ENCODE data around the gene CEBPG.

Gene CEBPG

DNA sequence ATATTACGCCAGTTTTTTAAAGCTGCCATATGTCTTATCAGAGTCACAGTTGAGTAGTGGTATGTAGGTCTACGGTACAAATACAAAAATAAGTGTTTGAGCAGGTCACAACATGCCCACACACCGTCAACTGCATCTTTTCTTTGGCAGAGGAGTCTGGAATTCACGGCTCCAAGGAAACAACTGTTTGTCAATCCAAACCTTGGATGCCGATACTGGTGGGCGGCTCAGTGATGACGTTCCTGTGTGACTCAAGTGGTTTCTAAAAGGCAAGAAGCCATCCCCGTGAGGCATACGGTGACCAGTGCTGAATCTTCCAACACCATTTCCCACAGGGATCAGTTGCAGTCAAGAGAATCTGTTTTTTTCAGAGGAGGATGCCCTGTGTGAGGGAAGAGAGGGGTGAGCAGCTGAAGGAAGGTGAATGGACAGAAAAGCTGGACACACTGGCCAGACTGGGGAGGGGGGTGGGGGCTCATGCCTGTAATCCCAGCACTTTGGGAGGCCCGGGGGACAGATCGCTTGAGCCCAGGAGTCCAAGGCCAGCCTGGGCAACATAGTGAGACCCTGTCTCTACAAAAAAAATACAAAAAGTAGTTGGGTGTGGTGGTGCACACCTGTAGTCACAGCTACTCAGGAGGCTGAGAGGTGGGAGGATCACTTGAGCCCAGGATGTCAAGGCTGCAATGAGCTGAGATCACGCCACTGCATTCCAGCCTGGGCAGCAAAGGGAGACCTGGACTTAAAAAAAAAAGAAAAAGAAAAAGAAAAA, 22.8 kb upstream of the CEBPG start:
- no peak for DNase-seq

GRCh38 chr19:33355535-33355934, 18.0 kb upstream of the CEBPG start:
- no peak for DNase-seq

DNA sequence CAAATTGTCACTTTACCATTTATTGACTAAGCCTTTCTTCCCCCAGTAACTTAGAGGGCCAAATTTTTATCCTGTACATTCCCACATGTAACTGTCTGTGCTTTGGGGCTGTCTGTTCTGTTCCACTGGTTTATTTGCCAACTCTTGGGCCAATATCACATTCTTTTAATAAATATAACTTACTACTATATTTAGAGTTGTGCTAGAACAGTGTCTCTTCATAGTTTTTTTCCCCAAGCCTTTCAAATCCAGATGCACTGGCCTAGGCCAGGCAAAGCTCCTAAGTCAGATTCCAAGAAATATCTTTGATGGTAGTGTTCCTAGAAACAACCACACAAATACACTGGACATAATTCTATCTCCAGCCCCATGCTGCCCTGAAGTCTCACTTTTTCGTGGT, 16.0 kb upstream of the CEBPG start:
- DNase-seq, result no peak

DNA sequence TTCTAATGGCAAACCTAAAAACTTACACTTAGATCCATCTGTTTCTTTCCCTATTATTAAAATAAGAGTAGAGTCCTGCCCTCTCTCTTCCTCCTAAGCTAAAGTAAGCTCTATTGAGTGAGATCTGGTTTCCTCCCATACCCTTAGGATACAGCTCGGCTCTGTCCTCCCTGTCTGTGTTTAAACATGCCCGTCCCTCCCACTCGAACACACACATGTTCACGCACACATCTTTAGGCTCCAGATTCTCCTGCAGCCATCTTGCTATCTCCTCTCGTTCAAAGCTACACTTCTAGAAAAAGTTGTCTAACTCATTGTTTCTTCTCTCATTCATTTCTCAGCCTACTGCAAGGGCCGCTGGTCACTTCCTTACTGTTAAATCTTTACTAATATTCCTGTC, 15.1 kb upstream of the CEBPG start:
- DNase-seq, result no peak

- no peak for DNase-seq
These were observed 13.9 kb upstream of the CEBPG start for GRCh38 chr19:33359581-33359980.

- DNase-seq, result no peak
These were observed 10.8 kb upstream of the CEBPG start for GRCh38 chr19:33362508-33363228.

DNA sequence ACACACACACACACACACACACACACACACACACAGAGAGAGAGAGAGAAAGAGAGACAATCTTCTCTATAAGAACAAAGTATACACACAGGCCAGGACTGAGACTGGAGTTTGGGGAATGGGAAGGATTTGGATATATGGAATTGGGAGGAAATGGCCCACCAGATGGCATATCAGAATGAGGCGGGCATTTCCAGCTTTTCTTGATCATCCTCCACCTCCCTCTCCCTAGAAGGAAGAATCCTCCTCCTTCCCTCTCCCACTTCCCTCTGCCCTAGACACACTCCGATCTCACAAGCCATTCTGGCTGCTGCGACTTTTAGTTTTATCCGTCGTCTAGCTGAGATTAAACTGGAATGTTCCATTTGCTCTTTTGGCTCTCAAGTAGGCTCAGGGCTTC, 10.0 kb upstream of the CEBPG start:
- no peak for DNase-seq

- no peak for DNase-seq
These were observed 7.8 kb upstream of the CEBPG start for GRCh38 chr19:33365691-33366090.

DNA sequence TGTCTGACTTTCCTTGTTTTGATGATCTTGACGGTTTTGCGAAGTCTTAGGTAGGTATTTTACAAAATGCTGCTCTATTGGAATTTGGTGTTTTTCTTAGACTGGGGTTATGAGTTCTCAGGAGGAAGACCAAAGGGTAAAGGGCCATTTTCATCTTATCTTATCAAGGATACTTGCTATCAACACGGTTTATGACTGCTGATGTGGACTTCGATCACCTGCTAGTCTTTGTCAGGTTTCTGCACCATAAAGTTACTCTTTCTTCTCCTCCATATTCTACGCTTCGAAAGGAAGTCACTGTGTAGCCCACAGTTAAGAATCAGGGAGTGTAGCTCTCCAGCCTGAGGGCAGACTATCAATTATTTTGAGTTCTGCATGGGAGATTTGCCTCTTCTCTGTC, 7.4 kb upstream of the CEBPG start:
- no peak for DNase-seq

- no peak for DNase-seq
These were observed 6.6 kb upstream of the CEBPG start for GRCh38 chr19:33366897-33367296.

GRCh38 chr19:33368074-33368864, 5.2 kb upstream of the CEBPG start:
- no peak for DNase-seq

DNA sequence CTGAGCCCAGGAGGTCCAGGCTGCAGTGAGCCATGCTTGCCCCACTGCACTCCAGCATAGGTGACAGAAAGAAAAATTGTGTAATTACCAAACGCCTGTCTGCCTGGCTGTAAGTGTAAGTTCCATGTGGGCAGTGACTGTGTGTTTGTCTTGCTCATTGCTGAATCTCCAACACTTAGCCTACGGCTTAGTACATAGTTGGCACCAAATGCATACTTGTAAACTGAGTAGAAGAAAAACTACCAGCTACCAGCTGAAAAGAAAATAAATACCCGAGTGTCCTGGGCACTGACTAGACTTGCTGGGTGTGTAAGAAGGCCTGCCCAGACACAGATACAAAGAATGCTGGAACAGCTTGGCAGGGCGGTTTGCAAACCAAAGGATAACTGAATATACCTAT, 2.7 kb upstream of the CEBPG start:
- no peak for DNase-seq

- no peak for DNase-seq
These were observed 766 bp downstream of the CEBPG start for GRCh38 chr19:33374236-33374714.

DNA sequence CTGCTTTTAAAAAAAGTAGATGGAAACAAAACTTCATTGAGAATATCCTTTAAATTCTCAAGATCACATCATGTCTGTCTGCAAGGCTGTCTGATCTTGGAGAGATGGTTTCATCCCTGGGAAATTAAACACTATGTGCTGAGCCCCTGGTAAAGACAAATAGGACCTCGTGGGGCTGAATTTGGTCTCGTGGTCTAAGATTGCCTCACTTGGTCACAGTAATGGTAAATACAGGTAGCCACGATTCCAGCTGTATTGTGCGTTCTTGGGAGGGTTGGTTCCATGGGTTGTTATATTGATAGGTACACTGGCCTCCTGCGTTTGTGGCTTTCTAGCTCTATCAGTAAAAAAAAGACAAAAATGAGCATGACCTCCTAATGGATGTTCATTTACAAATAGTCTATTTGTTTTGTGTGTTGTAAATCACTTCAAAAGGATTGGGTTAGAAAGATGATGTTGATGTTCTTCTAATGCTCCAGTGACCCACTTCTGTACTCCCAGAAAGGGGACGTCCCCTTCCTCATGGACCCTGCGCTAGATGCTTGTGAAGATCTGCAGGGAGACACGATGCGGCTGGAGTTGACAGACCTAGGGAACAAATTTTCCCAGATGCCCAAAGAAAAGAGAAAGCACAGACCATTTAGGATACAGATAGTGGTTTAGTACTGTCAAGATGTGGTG, 1.8 kb downstream of the CEBPG start:
- no peak for DNase-seq

DNA sequence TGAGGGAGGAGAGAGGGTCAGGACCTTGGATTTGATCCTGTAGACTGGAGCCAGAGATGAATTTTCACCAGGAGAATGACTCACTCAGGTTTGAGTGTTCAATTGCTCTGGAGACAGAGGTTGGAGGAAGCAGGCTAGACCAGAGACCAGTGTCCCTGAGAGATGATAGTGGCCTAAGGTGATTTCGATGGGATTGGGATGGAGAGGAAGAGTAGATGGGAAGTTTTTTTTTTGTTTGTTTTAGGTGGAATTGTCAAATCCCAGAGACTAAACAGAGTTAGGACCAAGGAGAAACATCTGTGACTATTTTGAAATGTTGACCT, 2.3 kb downstream of the CEBPG start:
- DNase-seq, result no peak

DNA sequence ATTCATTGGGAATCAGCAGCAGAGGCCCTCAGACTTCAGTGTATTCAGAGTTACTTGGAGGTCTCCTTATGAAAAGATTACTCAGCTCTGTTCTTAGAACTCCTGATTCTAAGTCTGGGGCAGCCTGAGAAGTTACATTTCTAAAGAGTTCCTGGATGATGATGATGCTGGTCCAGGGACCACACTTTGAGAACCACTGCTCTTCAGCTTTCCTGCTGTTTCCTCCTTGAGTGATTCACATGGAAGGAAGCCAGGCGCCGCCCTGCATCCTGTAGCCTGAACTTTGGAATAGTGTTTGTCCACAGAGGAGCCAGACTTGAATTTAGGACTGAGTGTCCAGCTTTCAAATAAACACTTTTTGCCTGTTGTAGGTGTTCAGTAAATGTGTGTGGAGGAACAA, 2.9 kb downstream of the CEBPG start:
- no peak for DNase-seq

GRCh38 chr19:33376941-33377557, 3.5 kb downstream of the CEBPG start:
- DNase-seq, result no peak

- no peak for DNase-seq
These were observed 4.3 kb downstream of the CEBPG start for GRCh38 chr19:33377586-33378475.

DNA sequence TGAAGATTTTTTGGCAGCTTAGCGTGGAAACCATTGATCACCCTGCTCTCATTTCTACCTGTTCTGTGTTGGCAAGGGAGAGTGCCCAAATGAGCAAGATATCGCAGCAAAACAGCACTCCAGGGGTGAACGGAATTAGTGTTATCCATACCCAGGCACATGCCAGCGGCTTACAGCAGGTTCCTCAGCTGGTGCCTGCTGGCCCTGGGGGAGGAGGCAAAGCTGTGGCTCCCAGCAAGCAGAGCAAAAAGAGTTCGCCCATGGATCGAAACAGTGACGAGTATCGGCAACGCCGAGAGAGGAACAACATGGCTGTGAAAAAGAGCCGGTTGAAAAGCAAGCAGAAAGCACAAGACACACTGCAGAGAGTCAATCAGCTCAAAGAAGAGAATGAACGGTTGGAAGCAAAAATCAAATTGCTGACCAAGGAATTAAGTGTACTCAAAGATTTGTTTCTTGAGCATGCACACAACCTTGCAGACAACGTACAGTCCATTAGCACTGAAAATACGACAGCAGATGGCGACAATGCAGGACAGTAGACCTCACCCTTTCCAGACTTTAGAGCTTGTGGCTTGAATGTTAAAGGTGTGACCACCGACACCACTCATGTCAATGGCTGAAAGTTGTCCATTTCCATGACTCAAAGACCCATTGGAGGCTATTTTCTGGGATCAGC, 5.8 kb downstream of the CEBPG start:
- DNase-seq, result no peak

DNA sequence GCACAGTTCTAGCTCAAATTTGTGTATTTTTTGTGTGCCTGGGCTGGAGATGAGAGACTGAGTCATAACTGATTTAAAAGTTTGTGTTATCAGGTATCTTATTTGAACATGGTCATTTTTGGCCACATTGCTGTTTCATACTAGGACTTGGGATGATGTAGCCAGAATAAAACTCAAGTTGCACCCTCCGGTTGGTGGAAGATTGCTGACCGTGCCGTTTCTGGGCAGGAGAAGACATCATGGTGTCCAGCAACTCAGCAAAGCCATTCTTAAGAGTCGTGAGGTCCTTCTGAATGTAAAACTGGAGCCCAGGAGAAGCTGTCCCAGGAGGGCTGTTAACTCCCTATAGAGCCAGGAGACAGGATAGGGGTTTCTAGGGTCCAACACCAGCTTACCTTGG, 7.6 kb downstream of the CEBPG start:
- no peak for DNase-seq

GRCh38 chr19:33382006-33382405, 8.5 kb downstream of the CEBPG start:
- DNase-seq, result no peak
